ENCODE results near the gene ZNF678. TPM values are rescaled to one million over a fixed set of nuclear protein-coding genes. Genes with fewer than 3 reads are reported as not detected.

Gene ZNF678
- total RNA-seq, result 1 to 10 TPM; 7.0 to 7.7 TPM

DNA sequence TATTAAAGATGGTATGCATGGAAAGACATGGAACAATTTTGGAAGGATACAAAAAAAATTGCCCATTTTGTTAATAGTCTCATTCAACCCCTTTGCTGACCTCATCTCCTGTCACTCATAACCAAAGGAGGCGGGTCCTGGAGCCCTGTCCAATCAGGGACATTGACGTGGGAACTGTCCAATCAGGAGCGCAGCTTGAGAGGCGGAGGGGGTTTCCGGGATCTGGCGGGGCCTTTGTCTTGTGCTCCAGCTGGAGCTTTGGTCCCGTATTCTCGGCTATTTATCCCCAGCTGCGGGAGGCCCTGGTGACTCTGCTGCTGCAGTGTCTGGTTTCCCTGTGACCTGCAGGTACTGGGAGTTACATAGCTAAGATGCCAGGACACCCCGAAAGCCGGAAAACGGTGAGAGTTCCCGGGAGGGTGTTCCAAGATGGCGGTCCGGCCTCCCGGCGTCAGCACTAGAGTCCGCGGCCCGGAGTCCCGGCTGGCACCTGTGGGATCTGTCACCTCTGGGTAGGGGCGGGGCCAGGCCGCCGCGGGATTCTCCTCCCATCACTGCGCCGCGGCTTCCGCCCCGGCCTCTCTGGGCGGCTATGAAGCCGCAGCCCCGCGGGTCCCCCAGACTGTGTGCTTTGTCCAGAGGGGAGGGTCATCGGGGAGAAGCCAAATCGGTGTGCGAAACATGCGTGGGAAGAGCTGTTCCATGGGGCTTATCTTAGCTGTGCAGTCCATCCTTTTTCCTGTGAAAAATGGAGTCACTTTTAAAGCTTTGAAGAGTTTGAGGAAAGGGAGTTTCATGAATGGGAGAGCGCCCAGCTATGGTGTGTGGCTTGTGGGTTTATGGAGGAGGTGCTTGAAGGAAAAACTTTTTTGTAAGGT lies at the start of gene ZNF678:
Gene ZNF678 (plus strand): TSS at position 233 of the 878 bp plus-strand sequence. CDS start 87,436 bp downstream, outside the sequence.
- peaks cover 34% of the 10 kb centered on the region for H3K4me1 Mint-ChIP-seq
- peak within 1 kb of the TSS; percentile 90 for H3K4me3 Mint-ChIP-seq
- H3K36me3 Mint-ChIP-seq (ENCODE audit: low read depth), result peaks cover 8% of the 10 kb centered on the region
- peaks cover 5% of the 10 kb centered on the region for H3K9me3 Mint-ChIP-seq (ENCODE audit: low read depth)
- peak within 1 kb of the TSS; percentile 93 for H3K27ac Mint-ChIP-seq
- H3K27me3 Mint-ChIP-seq, result peaks cover 25% of the 10 kb centered on the region
- ATAC-seq (peak; percentile 96), DNase-seq (peak; percentile 95)
- ChIA-PET CTCF (interaction anchor here (1.0 to 1.3 kb wide), 2 partner anchors 21 to 25 kb away, joined by 4 read pairs; no protein-coding TSS in a partner anchor), POLR2A (interaction anchor here (0.7 kb wide), 2 partner anchors 21 to 1156 kb away, joined by 3 read pairs; partner anchors contain the start of gene PARP1)
- intact Hi-C loops (cut with DNase I, micrococcal nuclease), result loop anchor here (1.0 to 10.0 kb wide), 10 partner anchors 21 to 899 kb away; partner anchors contain the start of genes JMJD4 (in 2 of the 2), SNAP47 (in 2 of the 2), ARF1 (in 1 of the 2) and COQ8A (in 1 of the 2)

GRCh38 chr1:227518876-227519275 lies 44.5 kb upstream of the ZNF678 start:
- no peak overlapping the region for H3K4me3 Mint-ChIP-seq
- H3K9me3 Mint-ChIP-seq (ENCODE audit: low read depth), result no peaks in the 10 kb centered on the region
- no peaks in the 10 kb centered on the region for H3K4me1 Mint-ChIP-seq
- POLR2A ChIA-PET, result no interaction called here
- H3K27me3 Mint-ChIP-seq, result peaks cover 2% of the 10 kb centered on the region
- DNase-seq (no peak), ATAC-seq (no peak)
- CTCF ChIA-PET, result no interaction called here
- no peak overlapping the region for H3K27ac Mint-ChIP-seq
- intact Hi-C loops (cut with DNase I, micrococcal nuclease), result no loop called here
- H3K36me3 Mint-ChIP-seq (ENCODE audit: low read depth), result no peaks in the 10 kb centered on the region

DNA sequence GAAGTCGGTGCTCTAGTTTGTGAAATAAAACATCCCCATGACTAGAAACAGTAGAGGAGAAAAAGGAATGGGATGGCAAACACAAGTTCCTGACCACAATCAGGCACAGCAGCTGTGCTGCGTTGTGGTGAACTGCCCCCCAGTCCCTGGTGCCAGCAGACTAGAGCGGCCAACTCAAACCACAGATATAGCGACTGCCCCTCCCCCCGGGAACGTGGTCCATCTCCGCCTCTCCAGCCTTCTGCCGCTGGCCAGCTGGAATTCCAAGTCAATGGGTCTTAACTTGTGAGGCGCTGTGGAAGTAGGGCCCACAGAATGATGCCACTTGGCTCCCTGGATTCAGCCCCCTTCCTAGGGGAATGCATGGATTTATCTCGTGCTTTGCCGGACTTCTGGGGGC lies 41.6 kb upstream of the ZNF678 start:
- CTCF ChIA-PET, result no interaction called here
- H3K4me1 Mint-ChIP-seq, result no peaks in the 10 kb centered on the region
- intact Hi-C loops (cut with DNase I, micrococcal nuclease), result no loop called here

DNA sequence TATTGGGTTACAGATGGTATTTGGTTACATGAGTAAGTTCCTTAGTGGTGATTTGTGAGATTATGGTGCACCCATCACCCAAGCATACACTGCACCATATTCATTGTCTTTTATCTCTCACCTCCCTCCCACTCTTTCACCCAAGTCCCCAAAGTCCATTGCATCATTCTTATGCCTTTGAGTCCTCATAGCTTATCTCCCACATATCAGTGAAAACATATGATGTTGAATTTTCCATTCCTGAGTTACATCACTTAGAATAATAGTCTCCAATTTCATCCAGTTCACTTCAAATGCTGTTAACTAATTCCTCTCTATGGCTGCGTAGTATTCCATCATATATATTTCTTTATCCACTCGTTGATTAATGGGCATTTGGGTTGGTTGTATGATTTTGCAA lies 36.8 kb upstream of the ZNF678 start:
- H3K9me3 Mint-ChIP-seq (ENCODE audit: low read depth), result peaks cover 51% of the 10 kb centered on the region
- POLR2A ChIA-PET, result no interaction called here
- no peak overlapping the region for H3K27ac Mint-ChIP-seq
- intact Hi-C loops (cut with DNase I, micrococcal nuclease), result no loop called here
- H3K36me3 Mint-ChIP-seq (ENCODE audit: low read depth), result peaks cover 11% of the 10 kb centered on the region
- CTCF ChIA-PET, result no interaction called here
- ATAC-seq (no peak), DNase-seq (no peak)
- H3K4me1 Mint-ChIP-seq, result no peaks in the 10 kb centered on the region
- peaks cover 4% of the 10 kb centered on the region for H3K27me3 Mint-ChIP-seq
- no peak overlapping the region for H3K4me3 Mint-ChIP-seq

More for the DNA sequence above, 41.6 kb upstream of the ZNF678 start:
- DNase-seq (no peak), ATAC-seq (no peak)
- POLR2A ChIA-PET, result no interaction called here
- no peak overlapping the region for H3K27ac Mint-ChIP-seq
- no peaks in the 10 kb centered on the region for H3K36me3 Mint-ChIP-seq (ENCODE audit: low read depth)
- H3K4me3 Mint-ChIP-seq, result no peak overlapping the region
- H3K9me3 Mint-ChIP-seq (ENCODE audit: low read depth), result peaks cover 9% of the 10 kb centered on the region
- H3K27me3 Mint-ChIP-seq, result peaks cover 4% of the 10 kb centered on the region

DNA sequence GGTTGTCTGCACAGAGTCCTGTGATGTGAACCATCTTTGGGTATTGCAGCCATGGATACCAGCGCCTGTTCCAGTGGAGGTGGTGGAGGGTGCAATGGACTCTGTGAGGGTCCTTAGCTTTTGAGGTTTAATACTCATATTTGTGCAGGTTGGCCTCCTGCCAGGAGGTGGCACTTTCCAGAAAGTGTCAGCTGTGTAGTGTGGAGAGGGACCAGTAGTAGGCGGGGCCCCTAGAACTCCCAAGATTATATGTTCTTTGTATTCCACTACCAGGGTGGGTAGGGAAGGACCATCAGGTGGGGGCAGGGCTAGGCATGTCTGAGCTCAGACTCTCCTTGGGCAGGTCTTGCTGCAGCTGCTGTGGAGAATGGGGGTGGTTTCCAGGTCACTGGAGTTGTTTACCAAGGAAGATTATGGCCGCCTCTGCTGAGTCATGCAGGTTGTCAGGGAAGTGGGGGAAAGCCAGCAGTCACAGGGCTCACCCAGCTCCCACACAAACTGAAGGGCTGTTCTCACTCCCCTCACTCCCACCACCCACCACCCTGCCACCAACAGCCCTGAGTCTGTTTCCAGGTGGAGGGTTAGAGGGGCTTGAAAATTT lies 31.2 kb upstream of the ZNF678 start:
- ChIA-PET POLR2A (no interaction called here), CTCF (interaction anchor here (1.0 kb wide), 1 partner anchor 8 kb away, joined by 4 read pairs; no protein-coding TSS in a partner anchor)
- intact Hi-C loops (cut with DNase I, micrococcal nuclease), result no loop called here
- no peak overlapping the region for H3K4me3 Mint-ChIP-seq
- no peak overlapping the region for H3K27ac Mint-ChIP-seq
- peaks cover 43% of the 10 kb centered on the region for H3K9me3 Mint-ChIP-seq (ENCODE audit: low read depth)
- DNase-seq (no peak), ATAC-seq (no peak)
- no peaks in the 10 kb centered on the region for H3K4me1 Mint-ChIP-seq
- H3K27me3 Mint-ChIP-seq, result peaks cover 2% of the 10 kb centered on the region
- H3K36me3 Mint-ChIP-seq (ENCODE audit: low read depth), result peaks cover 14% of the 10 kb centered on the region

DNA sequence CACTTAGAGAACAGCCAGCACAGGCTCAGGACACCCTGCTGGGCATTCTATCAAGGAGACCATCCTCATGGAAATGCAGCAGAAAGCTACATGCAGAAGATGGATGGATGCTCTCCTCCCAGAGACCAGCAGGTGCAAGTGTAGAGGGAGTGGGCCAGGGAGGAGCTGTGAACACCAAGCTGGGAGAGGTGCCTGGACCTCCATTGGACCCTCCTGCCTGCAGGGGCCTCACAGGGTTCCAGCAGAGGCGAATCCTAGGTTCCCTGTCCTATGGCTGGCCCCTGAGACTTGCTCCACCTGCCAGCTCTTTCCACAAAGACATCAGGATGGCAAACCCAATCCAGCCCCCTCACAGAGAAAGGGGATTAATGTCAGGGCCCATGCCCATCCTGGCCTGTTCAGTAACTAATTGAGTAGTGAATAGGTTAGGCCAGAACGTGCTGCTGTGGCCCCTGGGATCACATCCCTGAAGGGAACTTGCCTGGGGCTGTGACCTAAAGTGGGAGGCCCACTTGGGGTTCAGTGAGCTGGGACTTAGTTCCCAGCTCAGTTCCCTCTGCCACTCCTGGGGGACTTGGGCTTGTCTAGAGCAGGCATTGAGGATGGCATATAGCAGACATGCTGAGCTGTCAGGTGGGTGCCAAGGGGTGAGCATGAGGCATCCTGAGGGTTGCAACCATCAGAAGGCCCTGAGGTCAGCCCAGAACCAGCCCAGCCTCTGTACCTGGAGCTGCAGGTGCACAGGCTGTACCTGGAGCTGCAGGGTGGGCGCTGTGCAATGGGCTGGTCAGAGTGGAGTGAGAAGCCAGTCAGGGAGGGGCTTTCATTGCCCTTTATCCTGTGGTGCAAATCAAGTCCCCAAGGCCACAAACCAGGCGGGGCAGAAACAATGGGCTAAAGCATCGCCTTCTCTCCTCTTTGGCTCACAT lies 22.9 kb upstream of the ZNF678 start:
- no peak for ATAC-seq
- Mint-ChIP-seq H3K4me1 (peaks cover 4% of the 10 kb centered on the region), H3K9me3 (ENCODE audit: low read depth) (no peaks in the 10 kb centered on the region), H3K4me3 (no peak overlapping the region), H3K27ac (no peak overlapping the region), H3K36me3 (ENCODE audit: low read depth) (no peaks in the 10 kb centered on the region), H3K27me3 (no peaks in the 10 kb centered on the region)
- ChIA-PET POLR2A (no interaction called here), CTCF (interaction anchor here (0.8 to 1.3 kb wide), 2 partner anchors 16 to 603 kb away, joined by 3 read pairs; no protein-coding TSS in a partner anchor)
- intact Hi-C loops (cut with DNase I, micrococcal nuclease), result loop anchor here in 1 of 2 experiments (5.0 to 10.0 kb wide), 2 partner anchors 598 to 916 kb away; partner anchors contain the start of gene COQ8A
- DNase-seq, result no peak

- peaks cover 4% of the 10 kb centered on the region for H3K4me1 Mint-ChIP-seq
- peak overlapping the region; percentile 47 for H3K4me3 Mint-ChIP-seq
- CTCF ChIA-PET, result interaction anchor here (0.8 to 1.3 kb wide), 3 partner anchors 17 to 604 kb away, joined by 3 read pairs; no protein-coding TSS in a partner anchor
- H3K27me3 Mint-ChIP-seq, result no peaks in the 10 kb centered on the region
- no peak overlapping the region for H3K27ac Mint-ChIP-seq
- DNase-seq (no peak), ATAC-seq (no peak)
- intact Hi-C loops (cut with DNase I, micrococcal nuclease), result loop anchor here in 1 of 2 experiments (5.0 to 10.0 kb wide), 2 partner anchors 599 to 916 kb away; partner anchors contain the start of gene COQ8A
- POLR2A ChIA-PET, result no interaction called here
- H3K36me3 Mint-ChIP-seq (ENCODE audit: low read depth), result no peaks in the 10 kb centered on the region
- H3K9me3 Mint-ChIP-seq (ENCODE audit: low read depth), result no peaks in the 10 kb centered on the region
Observed at GRCh38 chr1:227541129-227541528, 22.2 kb upstream of the ZNF678 start.

GRCh38 chr1:227541796-227542152 lies 21.6 kb upstream of the ZNF678 start:
- DNase-seq, result no peak
- Mint-ChIP-seq H3K4me3 (peak overlapping the region; percentile 47), H3K36me3 (ENCODE audit: low read depth) (no peaks in the 10 kb centered on the region), H3K27me3 (no peaks in the 10 kb centered on the region), H3K9me3 (ENCODE audit: low read depth) (no peaks in the 10 kb centered on the region), H3K4me1 (peaks cover 4% of the 10 kb centered on the region), H3K27ac (no peak overlapping the region)
- intact Hi-C loops (cut with DNase I, micrococcal nuclease), result loop anchor here (1.0 to 10.0 kb wide), 7 partner anchors 21 to 917 kb away; partner anchors contain the start of genes ZNF678 (in 2 of the 2), COQ8A (in 1 of the 2) and WNT9A (in 1 of the 2)
- CTCF ChIA-PET, result interaction anchor here (0.6 to 1.3 kb wide), 5 partner anchors 17 to 583 kb away, joined by 3 read pairs; no protein-coding TSS in a partner anchor
- no peak for ATAC-seq
- POLR2A ChIA-PET, result no interaction called here

DNA sequence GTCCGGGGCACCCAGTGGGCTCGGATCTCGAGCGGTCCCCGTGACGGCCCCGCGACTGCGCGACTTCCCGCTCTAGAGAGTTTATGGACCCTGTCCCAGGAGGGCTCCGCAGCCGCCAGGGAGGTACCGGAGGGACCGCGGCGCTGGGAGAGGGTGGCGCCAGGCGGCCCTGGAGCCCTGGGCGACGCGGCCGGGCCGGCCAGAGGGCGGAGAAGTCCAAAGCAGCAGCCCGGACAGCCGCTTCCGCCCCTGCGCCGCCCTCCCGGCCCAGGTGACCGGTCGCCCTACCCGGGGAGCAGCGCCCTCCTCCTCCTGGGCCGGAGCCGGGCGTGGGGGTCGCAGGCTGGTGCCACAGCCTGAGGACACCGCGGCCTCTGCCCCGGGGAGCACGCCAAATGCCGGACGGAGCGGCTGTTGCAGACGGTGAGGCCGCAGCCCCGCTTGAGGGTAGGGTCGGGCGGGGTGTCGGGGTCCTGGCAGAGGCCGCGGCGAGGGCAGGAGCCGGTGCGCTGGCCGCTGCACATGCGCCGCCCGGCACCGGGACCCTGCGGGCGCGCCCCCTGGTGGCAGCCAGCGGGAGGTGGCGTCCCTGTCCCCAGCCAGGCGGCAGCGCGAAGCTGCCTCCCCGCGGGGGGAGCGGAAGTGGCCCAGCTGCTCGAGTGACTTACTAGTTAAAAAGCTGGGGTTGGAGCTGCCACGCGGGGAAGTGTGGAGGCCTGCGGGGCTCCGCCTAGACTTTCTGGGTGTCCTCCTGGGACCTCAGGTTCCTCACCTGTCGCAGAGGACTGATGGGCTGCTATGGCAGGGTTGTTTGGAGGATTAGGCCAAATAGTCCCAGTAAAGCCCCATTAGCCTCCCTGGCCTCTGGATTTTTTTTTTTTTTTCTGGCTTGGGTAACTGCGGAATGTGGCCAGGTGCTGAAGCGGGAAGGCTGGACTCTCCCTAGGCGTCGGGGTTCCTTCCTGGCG lies 20.9 kb upstream of the ZNF678 start:
- Mint-ChIP-seq H3K4me3 (peak overlapping the region; percentile 47), H3K36me3 (ENCODE audit: low read depth) (no peaks in the 10 kb centered on the region), H3K27me3 (no peaks in the 10 kb centered on the region), H3K4me1 (peaks cover 4% of the 10 kb centered on the region), H3K27ac (peak overlapping the region; percentile 72), H3K9me3 (ENCODE audit: low read depth) (no peaks in the 10 kb centered on the region)
- ATAC-seq (peak; percentile 97), DNase-seq (peak; percentile 95)
- POLR2A ChIA-PET, result interaction anchor here (0.5 to 0.9 kb wide), 2 partner anchors 21 to 188 kb away, joined by 3 to 4 read pairs; partner anchors contain the start of gene ZNF678
- CTCF ChIA-PET, result interaction anchor here (0.6 to 1.6 kb wide), 11 partner anchors 15 to 607 kb away, joined by 3 to 9 read pairs (median 3); partner anchors contain the start of gene ZNF678
- intact Hi-C loops (cut with DNase I, micrococcal nuclease), result loop anchor here (1.0 to 10.0 kb wide), 7 partner anchors 20 to 918 kb away; partner anchors contain the start of genes ZNF678 (in 2 of the 2), COQ8A (in 1 of the 2) and WNT9A (in 1 of the 2)
